ENCODE measurements around the gene KLHL11.

- TF ChIP-seq CTCF (conservative IDR thresholded peaks at IDR 0.05 in 1 of 2, IDR thresholded peaks at IDR 0.05 in 1 of 2; ENCODE audit: low read depth in 1 of 2, low read length in 2 of 2) (no peak), EZH2 (IDR thresholded peaks at IDR 0.05; ENCODE audit: low read length, missing control alignments) (no peak)
Measured at GRCh38 chr17:41870097-41870496, 4.9 kb upstream of the KLHL11 start.
